Body of pancreas (tissue), 4 donors: ENCODE results near the gene SLC25A25. TPM values are rescaled to one million over a fixed set of nuclear protein-coding genes. Genes with fewer than 3 reads are reported as not detected.

Experiments
- ATAC-seq: fragments of 150-250 bp; one replicate; pipeline ENCODE4 v1.9.1; 2016
- DNase-seq, 4 donors: peaks; one replicate each; pipeline ENCODE4 v3.0.0-alpha.2; 2019
- H3K27ac ChIP-seq, 4 donors: fragments of 200-600 bp; sonication (generic); 1 replicate in 3 of 4; 2 replicates in 1 of 4; pipeline versions ENCODE4 v1.5.1 to v1.6.1; 2016 to 2019; ENCODE audit warnings: mild to moderate bottlenecking in 1 of 4, mixed read lengths in 1 of 4, moderate library complexity in 1 of 4
- H3K27me3 ChIP-seq, 2 donors: fragments of 200-600 bp; sonication (generic); one replicate each; pipeline ENCODE4 v1.6.0; 2016; ENCODE audit warnings: mild to moderate bottlenecking in 1 of 2
- H3K36me3 ChIP-seq, 2 donors: fragments of 200-600 bp; sonication (generic); replicated peaks in 1 of 2; 2 replicates each; pipeline ENCODE4 v1.5.1; 2016; ENCODE audit warnings: low read depth in 2 of 2; ENCODE audit not compliant: insufficient read depth in 1 of 2
- H3K4me1 ChIP-seq: fragments of 200-600 bp; sonication (generic); one replicate; pipeline ENCODE4 v1.6.0; 2016
- H3K4me3 ChIP-seq, 2 donors: fragments of 200-600 bp; sonication (generic); 1 replicate in 1 of 2; 2 replicates in 1 of 2; pipeline ENCODE4 v1.5.1; 2016 to 2019
- H3K9me3 ChIP-seq, 3 donors: fragments of 200-600 bp; sonication (generic); 1 replicate in 2 of 3; 2 replicates in 1 of 3; pipeline ENCODE4 v1.5.1; 2016
- CTCF ChIP-seq, 7 experiments: fragments of 450-650 bp in 4 of 7; fragments of 200-600 bp in 3 of 7; sonication (generic) in 3 of 7; IDR thresholded peaks; one replicate each; pipeline ENCODE4 v1.5.1; 2016 to 2019; ENCODE audit warnings: antibody characterized with exemption in 7 of 7
- POLR2A ChIP-seq, 3 donors: fragments of 450-650 bp; IDR thresholded peaks; one replicate each; pipeline ENCODE4 v1.6.1; 2016; ENCODE audit warnings: antibody characterized with exemption in 3 of 3, mild to moderate bottlenecking in 2 of 3
- WGBS, 2 donors: methylation state at CpG; one replicate each; pipeline ENCODE4 v1.1.5; 2017; 5-methylcytosine and 5-hydroxymethylcytosine counted together
- intact Hi-C: fragments of 100-400 bp; cut with DNase I; formaldehyde crosslinking; loops from one replicate; pipeline ENCODE4 v1.15.1; 2023
- total RNA-seq, 2 donors: library from RNA; depleted of rRNA; stranded (reverse); fragments of >200 nt; gene quantifications; one replicate each; pipeline ENCODE4 v1.1.0, GENCODE V29; 2016

SLC25A25 gene
- total RNA-seq, 2 donors from 2014 or later, result 31.4 to 36.6 TPM

GRCh38 chr9:128092199-128092977, 24.4 kb downstream of the SLC25A25 start:
- peaks cover 33% of the 10 kb centered on the region for H3K4me1 ChIP-seq
- intact Hi-C loops, result no loop called here
- H3K27me3 ChIP-seq, result no peaks in the 10 kb centered on the region
- H3K4me3 ChIP-seq, result no peak overlapping the region
- DNase-seq, result no peak
- H3K9me3 ChIP-seq, result no peaks in the 10 kb centered on the region
- 80 to 85% methylated on average over 16 of the region's 16 CpGs for WGBS, 2 donors
- no peaks in the 10 kb centered on the region for H3K36me3 ChIP-seq
- no peak for ATAC-seq
- TF ChIP-seq CTCF (IDR thresholded peaks at IDR 0.05), result no peak
- peak overlapping the region in 2 of 4 donors; percentile 92 to 94 for H3K27ac ChIP-seq

- Histone ChIP-seq H3K9me3 (no peaks in the 10 kb centered on the region), H3K4me1 (peaks cover 40% of the 10 kb centered on the region), H3K4me3 (no peak overlapping the region), H3K36me3 (no peaks in the 10 kb centered on the region), H3K27ac (peak overlapping the region; percentile 87 to 95 (median 93)), H3K27me3 (no peaks in the 10 kb centered on the region)
- intact Hi-C loops, result no loop called here
- WGBS, 2 donors, result 78 to 79% methylated on average over 4 of the region's 4 CpGs
- DNase-seq, result no peak
- no peak for TF ChIP-seq POLR2A (IDR thresholded peaks at IDR 0.05)
- TF ChIP-seq CTCF (IDR thresholded peaks at IDR 0.05), result no peak
- no peak for ATAC-seq
Measured at GRCh38 chr9:128093011-128093410, 25.0 kb downstream of the SLC25A25 start.

- peak in 2 of 3 donors; percentile 77 to 82 for TF ChIP-seq POLR2A (IDR thresholded peaks at IDR 0.05)
- TF ChIP-seq CTCF (IDR thresholded peaks at IDR 0.05), result no peak
Measured at GRCh38 chr9:128094166-128094949, 26.3 kb downstream of the SLC25A25 start.

GRCh38 chr9:128094950-128095544, 27.0 kb downstream of the SLC25A25 start:
- H3K36me3 ChIP-seq, result no peaks in the 10 kb centered on the region
- intact Hi-C loops, result no loop called here
- H3K4me1 ChIP-seq, result peaks cover 57% of the 10 kb centered on the region
- 83 to 87% methylated on average over 11 of the region's 11 CpGs for whole genome bisulfite sequencing, 2 donors
- TF ChIP-seq POLR2A (IDR thresholded peaks at IDR 0.05) (no peak), CTCF (IDR thresholded peaks at IDR 0.05) (no peak)
- peak overlapping the region; percentile 87 to 95 (median 93) for H3K27ac ChIP-seq
- DNase-seq, result no peak
- H3K4me3 ChIP-seq, result no peak overlapping the region
- H3K9me3 ChIP-seq, result no peaks in the 10 kb centered on the region
- no peaks in the 10 kb centered on the region for H3K27me3 ChIP-seq
- no peak for ATAC-seq

More at GRCh38 chr9:128094166-128094949, 26.3 kb downstream of the SLC25A25 start:
- peak overlapping the region; percentile 87 to 95 (median 93) for H3K27ac ChIP-seq
- intact Hi-C loops, result no loop called here
- peak; percentile 92 to 98 (median 95) for DNase-seq
- H3K4me1 ChIP-seq, result peaks cover 50% of the 10 kb centered on the region
- H3K36me3 ChIP-seq, result no peaks in the 10 kb centered on the region
- H3K27me3 ChIP-seq, result no peaks in the 10 kb centered on the region
- WGBS, 2 donors, result 17 to 22% methylated on average over 8 of the region's 8 CpGs
- no peaks in the 10 kb centered on the region for H3K9me3 ChIP-seq
- no peak overlapping the region for H3K4me3 ChIP-seq
- ATAC-seq, result peak; percentile 76
